Ascending aorta (tissue), 2 donors: Measurements from ENCODE around the gene CNIH4. TPM values are rescaled to one million over a fixed set of nuclear protein-coding genes. Genes with fewer than 3 reads are reported as not detected.

Experiments
- DNase-seq, 2 donors: peaks; one replicate each; pipeline ENCODE4 v3.0.0-alpha.2; 2019; ENCODE audit warnings: low spot score in 2 of 2
- H3K27ac ChIP-seq, 2 donors: fragments of 200-600 bp; sonication (generic); one replicate each; pipeline ENCODE4 v1.5.1; 2016 to 2017; ENCODE audit warnings: mild to moderate bottlenecking in 1 of 2
- H3K27me3 ChIP-seq: fragments of 200-600 bp; sonication (generic); one replicate; pipeline ENCODE4 v1.5.1; 2017
- H3K36me3 ChIP-seq, 2 donors: fragments of 200-600 bp; sonication (generic); one replicate each; pipeline ENCODE4 v1.5.1; 2016
- H3K4me1 ChIP-seq, 2 donors: fragments of 200-600 bp; sonication (generic); one replicate each; pipeline ENCODE4 v1.5.1; 2016 to 2017; ENCODE audit warnings: mild to moderate bottlenecking in 1 of 2
- H3K4me3 ChIP-seq, 2 donors: fragments of 200-600 bp; sonication (generic); one replicate each; pipeline ENCODE4 v1.5.1; 2016 to 2017; ENCODE audit warnings: mild to moderate bottlenecking in 1 of 2
- H3K9me3 ChIP-seq, 2 donors: fragments of 200-600 bp; sonication (generic); one replicate each; pipeline ENCODE4 v1.5.1; 2016
- intact Hi-C: fragments of 100-400 bp; cut with DNase I; formaldehyde crosslinking; loops from one replicate; pipeline ENCODE4 v1.15.1; 2023
- total RNA-seq: library from RNA; depleted of rRNA; stranded (reverse); fragments of >200 nt; gene quantifications from one replicate; pipeline ENCODE4 v1.1.0, GENCODE V29; 2016
- TF ChIP-seq, protein P1 (sequence below), 3 experiments: fragments of 200-600 bp in 2 of 3; fragments of 450-650 bp in 1 of 3; sonication (generic) in 2 of 3; IDR thresholded peaks; one replicate each; pipeline ENCODE4 v1.5.1; 2016 to 2019; ENCODE audit warnings: antibody characterized with exemption in 3 of 3, mild to moderate bottlenecking in 1 of 3, moderate library complexity in 1 of 3

The CNIH4 gene
- total RNA-seq, 1 donor from 2014 or later: 26.9 TPM

DNA sequence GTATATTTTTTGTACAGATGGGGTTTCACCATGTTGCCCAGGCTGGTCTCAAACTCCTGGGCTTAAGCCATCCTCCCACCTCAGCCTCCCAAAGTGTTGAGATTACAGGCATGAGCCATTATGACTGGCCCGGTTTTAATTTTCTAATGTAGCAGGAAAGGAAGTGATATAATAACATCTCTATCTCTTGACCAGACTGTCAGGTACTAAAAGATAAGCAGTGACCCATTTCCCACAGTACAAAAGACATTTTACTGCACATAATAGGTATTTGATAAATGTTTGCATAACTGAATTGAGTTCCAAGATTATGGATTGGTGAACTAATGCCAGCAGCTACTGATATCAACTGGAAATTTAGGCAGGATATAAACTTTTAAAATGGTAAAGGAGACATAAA is 30.7 kb upstream of the CNIH4 start:
- intact Hi-C loops: no loop called here
- H3K9me3 ChIP-seq: no peaks in the 10 kb centered on the region
- peaks cover 0 to 13% of the 10 kb centered on the region in 2 donors for H3K4me1 ChIP-seq
- no peak overlapping the region for H3K4me3 ChIP-seq
- no peak for DNase-seq
- H3K27me3 ChIP-seq: no peaks in the 10 kb centered on the region
- H3K27ac ChIP-seq: no peak overlapping the region
- peaks cover 2% of the 10 kb centered on the region in 2 donors for H3K36me3 ChIP-seq
- TF ChIP-seq, protein P1, sequence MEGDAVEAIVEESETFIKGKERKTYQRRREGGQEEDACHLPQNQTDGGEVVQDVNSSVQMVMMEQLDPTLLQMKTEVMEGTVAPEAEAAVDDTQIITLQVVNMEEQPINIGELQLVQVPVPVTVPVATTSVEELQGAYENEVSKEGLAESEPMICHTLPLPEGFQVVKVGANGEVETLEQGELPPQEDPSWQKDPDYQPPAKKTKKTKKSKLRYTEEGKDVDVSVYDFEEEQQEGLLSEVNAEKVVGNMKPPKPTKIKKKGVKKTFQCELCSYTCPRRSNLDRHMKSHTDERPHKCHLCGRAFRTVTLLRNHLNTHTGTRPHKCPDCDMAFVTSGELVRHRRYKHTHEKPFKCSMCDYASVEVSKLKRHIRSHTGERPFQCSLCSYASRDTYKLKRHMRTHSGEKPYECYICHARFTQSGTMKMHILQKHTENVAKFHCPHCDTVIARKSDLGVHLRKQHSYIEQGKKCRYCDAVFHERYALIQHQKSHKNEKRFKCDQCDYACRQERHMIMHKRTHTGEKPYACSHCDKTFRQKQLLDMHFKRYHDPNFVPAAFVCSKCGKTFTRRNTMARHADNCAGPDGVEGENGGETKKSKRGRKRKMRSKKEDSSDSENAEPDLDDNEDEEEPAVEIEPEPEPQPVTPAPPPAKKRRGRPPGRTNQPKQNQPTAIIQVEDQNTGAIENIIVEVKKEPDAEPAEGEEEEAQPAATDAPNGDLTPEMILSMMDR (IDR thresholded peaks at IDR 0.05): no peak

DNA sequence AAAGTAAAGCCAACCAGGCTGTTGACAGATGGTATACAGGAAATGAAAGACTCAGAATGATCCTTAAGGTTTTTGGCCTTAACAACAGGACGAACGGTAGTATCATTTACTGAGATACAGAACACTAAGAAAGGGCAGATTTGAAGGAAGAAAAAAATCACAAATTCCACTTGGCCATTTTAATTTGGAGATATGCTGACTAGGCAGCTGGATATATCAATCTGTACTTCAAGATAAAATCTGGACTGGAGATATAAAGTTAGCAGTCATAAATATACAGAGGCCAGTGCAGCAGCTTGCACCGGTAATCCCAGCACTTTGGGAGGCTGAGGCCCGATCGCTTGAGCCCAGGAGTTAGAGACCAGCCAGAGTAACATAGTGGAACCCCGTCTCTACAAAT is 28.0 kb upstream of the CNIH4 start:
- no peaks in the 10 kb centered on the region for H3K27me3 ChIP-seq
- H3K4me3 ChIP-seq: peak overlapping the region; percentile 79 to 83
- no peak for DNase-seq
- no peak overlapping the region for H3K27ac ChIP-seq
- intact Hi-C loops: no loop called here
- H3K4me1 ChIP-seq: peaks cover 0 to 18% of the 10 kb centered on the region in 2 donors
- H3K9me3 ChIP-seq: no peaks in the 10 kb centered on the region
- no peaks in the 10 kb centered on the region for H3K36me3 ChIP-seq
- TF ChIP-seq, protein P1 (IDR thresholded peaks at IDR 0.05): no peak

DNA sequence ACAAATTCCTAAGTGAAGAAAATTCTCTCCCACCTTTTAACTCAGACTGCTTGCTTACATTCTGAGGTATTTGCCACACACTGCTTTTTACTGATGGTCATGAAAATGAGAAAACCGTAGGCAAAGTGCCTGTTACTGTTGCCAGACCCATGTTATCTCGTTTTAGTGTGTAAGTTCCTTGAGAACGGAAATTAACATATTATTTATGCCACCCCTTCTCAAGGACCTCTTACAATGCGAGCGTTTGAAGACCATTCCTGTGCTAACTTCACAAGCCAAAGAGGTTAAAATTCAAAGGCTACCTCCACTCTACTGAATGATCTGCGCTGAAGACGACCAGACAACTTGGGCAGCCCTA is 27.2 kb upstream of the CNIH4 start:
- intact Hi-C loops: no loop called here
- H3K27ac ChIP-seq: peak overlapping the region; percentile 83 to 91
- peaks cover 0 to 18% of the 10 kb centered on the region in 2 donors for H3K4me1 ChIP-seq
- peak overlapping the region; percentile 79 to 83 for H3K4me3 ChIP-seq
- no peaks in the 10 kb centered on the region for H3K36me3 ChIP-seq
- no peaks in the 10 kb centered on the region for H3K9me3 ChIP-seq
- DNase-seq: no peak
- TF ChIP-seq, protein P1 (IDR thresholded peaks at IDR 0.05): no peak
- no peaks in the 10 kb centered on the region for H3K27me3 ChIP-seq

DNA sequence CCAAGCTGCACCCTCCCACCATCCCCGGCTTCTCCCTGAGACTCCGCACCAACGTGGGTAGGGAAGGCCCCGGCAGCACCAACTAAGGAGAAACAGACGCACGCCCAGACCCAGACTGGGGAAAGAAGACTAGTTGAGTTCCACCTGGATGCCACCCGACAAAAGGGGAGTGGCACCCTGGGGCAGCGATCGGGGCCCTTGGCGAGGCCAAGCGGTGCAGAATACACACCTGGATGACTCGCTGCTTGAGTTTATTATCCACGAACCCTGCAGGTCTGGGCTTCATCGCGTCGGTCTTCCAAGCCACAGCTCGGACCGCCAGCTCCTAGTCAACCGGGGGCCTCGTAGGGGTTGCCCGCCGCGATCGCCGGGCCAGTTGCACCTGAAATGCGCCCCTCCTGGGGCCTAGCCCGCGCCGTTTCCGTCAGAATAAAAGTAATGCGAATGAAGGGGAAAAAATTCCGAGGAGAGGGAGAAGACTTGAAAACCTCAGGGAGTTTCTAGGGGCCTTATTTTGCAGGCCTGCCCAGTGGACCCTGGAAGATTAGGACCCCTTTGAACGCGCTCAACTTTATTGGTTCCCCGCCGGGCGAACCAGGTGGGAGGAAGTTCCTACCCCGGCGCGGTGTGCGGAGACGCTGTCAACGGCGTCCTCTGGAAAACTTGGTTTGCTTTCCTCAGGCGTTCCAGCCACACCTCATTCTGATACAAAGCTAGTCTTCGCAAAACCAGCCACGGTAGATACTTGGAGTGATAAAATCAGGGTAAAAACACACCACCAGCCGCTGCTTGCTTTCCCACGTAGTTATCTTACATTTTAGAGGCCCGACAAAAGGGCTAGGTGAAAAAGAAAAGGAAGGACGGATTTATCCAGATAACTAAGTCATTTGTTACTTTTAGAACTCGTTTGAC is 26.6 kb upstream of the CNIH4 start, which contains the start of gene NVL:
Gene NVL, minus strand, starts transcription at position 331 of the 912 bp plus-strand sequence. Its CDS starts 45 bp downstream, at position 286.
- Histone ChIP-seq H3K27me3 (no peaks in the 10 kb centered on the region), H3K27ac (peak within 1 kb of the TSS; percentile 83 to 91), H3K36me3 (no peaks in the 10 kb centered on the region), H3K4me3 (peak within 1 kb of the TSS; percentile 79 to 83), H3K4me1 (peaks cover 0 to 18% of the 10 kb centered on the region in 2 donors), H3K9me3 (no peaks in the 10 kb centered on the region)
- intact Hi-C loops: loop anchor here (1.0 to 5.0 kb wide), 4 partner anchors 26 to 633 kb away; partner anchors contain the start of genes CNIH4 and DEGS1
- TF ChIP-seq, protein P1 (IDR thresholded peaks at IDR 0.05): no peak
- peak; percentile 12 to 86 for DNase-seq

DNA sequence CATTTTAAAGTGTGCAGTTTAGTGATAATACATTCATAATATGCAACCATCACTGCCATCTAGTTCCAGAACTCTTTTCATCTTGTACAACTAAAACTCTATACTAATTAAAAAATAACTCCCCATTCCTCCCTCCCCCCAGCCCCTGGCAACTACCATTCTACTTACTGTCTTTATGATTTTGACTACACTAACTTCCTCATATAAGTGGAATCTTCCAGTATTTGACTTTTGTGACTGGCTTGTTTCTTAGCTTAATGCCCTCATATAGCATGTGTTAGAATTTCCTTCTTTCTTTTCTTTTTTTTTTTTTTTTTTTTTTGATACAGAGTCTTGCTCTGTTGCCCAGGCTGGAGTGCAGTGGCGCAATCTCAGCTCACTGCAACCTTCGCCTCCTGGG is 25.4 kb upstream of the CNIH4 start:
- Histone ChIP-seq H3K4me3 (no peak overlapping the region), H3K27ac (no peak overlapping the region)

More for the DNA sequence above, 25.4 kb upstream of the CNIH4 start:
- Histone ChIP-seq H3K4me1 (peaks cover 0 to 18% of the 10 kb centered on the region in 2 donors), H3K36me3 (no peaks in the 10 kb centered on the region), H3K27me3 (no peaks in the 10 kb centered on the region), H3K9me3 (no peaks in the 10 kb centered on the region)
- TF ChIP-seq, protein P1 (IDR thresholded peaks at IDR 0.05): no peak
- intact Hi-C loops: loop anchor here (5.0 kb wide), 3 partner anchors 126 to 634 kb away; partner anchors contain the start of gene DEGS1
- no peak for DNase-seq
